NT2/D1 (cell line): ENCODE data around the gene MYO1E.

Experiments
- YY1 ChIP-seq: IDR thresholded peaks from 2 replicates; pipeline ENCODE4 v1.6.1; 2011; ENCODE audit not compliant: insufficient read length, insufficient read depth
- ZNF274 ChIP-seq: IDR thresholded peaks from 2 replicates; pipeline ENCODE4 v1.6.1; 2011; ENCODE audit warnings: mild to moderate bottlenecking, low read depth, low read length

GRCh38 chr15:59158701-59159034, 214.0 kb downstream of the MYO1E start:
- TF ChIP-seq ZNF274 (no peak), YY1 (no peak)
